Right forelimb (tissue), 1 donor: ENCODE measurements around the gene QKI.

Experiments used
- DNase-seq: peaks from one replicate; pipeline ENCODE4 v3.0.0-alpha.2; 2018

QKI gene

GRCh38 chr6:163490826-163491577, 76.5 kb downstream of the QKI start:
- DNase-seq: no peak

DNA sequence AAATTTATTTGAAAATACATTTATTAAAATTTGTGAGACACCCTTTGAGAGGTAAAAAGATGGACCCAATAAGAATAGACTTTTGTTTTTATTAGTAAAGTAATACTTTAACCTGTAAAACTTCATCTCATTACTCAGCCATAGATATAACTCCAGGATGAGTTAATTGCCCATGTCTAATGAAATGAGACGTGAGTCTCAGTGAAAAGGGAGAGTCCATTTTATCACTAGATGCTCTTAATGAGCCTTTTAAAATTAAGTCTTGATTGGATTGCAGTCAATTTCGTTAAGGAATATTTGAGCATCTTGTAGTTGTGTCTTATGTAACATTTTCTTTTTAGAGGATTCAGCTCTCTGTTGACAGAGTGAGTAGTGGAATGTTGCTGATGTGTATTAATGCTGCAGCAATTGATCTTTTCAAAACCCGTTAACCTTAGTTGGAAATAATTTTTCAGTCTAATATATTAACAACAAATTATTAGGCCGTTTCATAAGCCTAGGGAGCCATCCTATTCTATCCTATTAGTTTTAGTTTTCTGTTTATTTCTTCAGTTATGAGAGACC, 77.3 kb downstream of the QKI start:
- no peak for DNase-seq

GRCh38 chr6:163494279-163494727, 79.8 kb downstream of the QKI start:
- DNase-seq: no peak

GRCh38 chr6:163496205-163496604, 81.7 kb downstream of the QKI start:
- DNase-seq: no peak

GRCh38 chr6:163500105-163500504, 85.6 kb downstream of the QKI start:
- no peak for DNase-seq

GRCh38 chr6:163501026-163501425, 86.5 kb downstream of the QKI start:
- no peak for DNase-seq

- DNase-seq: no peak
Measured at GRCh38 chr6:163501439-163501838, 86.9 kb downstream of the QKI start.

GRCh38 chr6:163504984-163505640, 90.6 kb downstream of the QKI start:
- DNase-seq: no peak

GRCh38 chr6:163507965-163508364, 93.4 kb downstream of the QKI start:
- no peak for DNase-seq

DNA sequence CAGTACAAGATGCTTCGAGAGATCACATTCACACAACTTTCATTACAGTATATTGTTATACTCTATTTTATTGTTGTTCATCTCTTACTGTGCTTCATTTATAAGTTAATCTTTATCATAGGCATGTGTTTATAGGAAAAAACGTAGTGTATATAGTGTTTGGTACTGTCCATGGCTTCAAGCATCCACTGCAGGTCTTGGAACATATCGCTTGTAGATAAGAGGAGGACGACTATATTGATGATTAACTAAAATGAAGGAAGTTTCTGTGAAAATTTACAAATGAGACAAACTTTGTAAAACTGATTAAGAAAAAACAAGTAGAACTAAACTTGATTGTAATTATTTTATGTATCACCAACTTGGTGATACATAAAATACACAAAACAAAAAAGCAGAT, 98.5 kb downstream of the QKI start:
- no peak for DNase-seq

GRCh38 chr6:163513570-163514166, 99.2 kb downstream of the QKI start:
- DNase-seq: no peak

GRCh38 chr6:163516908-163517307, 102.4 kb downstream of the QKI start:
- DNase-seq: no peak

GRCh38 chr6:163520956-163521355, 106.4 kb downstream of the QKI start:
- no peak for DNase-seq

GRCh38 chr6:163522033-163522432, 107.5 kb downstream of the QKI start:
- DNase-seq: no peak

GRCh38 chr6:163525926-163526325, 111.4 kb downstream of the QKI start:
- DNase-seq: no peak

- DNase-seq: no peak
Measured at GRCh38 chr6:163526346-163526745, 111.8 kb downstream of the QKI start.

DNA sequence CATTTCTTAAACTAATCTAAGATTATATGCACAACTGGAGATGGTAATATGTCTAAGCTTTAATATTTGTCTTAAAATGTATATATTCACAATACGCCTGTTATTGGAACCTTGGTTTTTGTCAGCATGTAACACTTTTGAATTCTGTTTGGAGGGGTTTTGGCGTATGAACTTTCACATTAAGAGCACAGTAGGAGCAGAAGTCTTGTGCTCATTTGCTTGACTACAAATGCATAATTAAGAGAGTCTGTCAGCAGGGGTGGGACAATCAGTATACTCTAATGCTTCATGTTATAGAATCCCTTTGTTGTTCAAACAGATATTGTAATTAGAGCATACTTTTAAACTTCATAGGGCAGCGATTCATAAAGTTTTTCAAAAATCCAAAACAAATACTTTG, 112.8 kb downstream of the QKI start:
- no peak for DNase-seq

- DNase-seq: no peak
Measured at GRCh38 chr6:163529605-163530004, 115.1 kb downstream of the QKI start.

DNA sequence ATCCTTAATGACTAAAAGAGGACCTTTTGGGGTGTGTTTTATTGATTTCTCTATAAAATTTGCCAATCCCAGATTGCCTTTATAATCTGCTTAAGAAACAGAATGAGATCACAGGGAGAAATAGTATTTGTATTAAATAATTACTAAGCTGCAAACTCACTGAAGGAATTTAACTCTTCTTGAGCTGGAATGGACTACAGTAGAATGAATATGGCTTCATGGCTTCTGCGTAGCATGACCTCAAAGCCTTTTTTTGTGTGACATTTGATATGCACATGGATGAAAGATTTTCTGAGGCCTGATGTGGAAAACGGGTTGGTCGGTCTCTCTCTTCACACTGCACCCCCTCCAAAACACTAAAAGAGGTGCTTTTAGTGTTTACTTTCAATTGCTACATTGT, 115.9 kb downstream of the QKI start:
- no peak for DNase-seq

DNA sequence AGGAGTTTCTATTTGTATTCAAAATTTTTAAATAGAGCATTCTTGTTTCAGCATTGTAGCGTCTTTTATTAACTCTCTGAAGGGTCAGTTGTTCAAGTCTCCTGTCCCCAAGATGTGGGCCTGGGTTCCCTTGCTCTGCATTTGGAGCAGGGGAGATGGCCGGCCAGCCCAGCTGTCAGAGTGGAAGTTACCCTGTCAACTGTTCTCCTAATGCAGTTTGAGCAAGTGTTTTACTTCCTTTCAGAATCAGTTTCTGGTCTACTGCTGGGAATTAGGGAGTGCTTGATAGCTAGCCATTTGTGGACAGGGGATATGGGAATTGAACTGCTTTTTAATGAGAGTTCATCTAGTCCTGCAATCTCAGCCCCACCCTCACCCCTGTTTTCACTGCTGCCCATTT, 116.6 kb downstream of the QKI start:
- DNase-seq: no peak

- DNase-seq: no peak
Measured at GRCh38 chr6:163532526-163533078, 118.1 kb downstream of the QKI start.

- DNase-seq: no peak
Measured at GRCh38 chr6:163533443-163533842, 118.9 kb downstream of the QKI start.

- no peak for DNase-seq
Measured at GRCh38 chr6:163536770-163537169, 122.3 kb downstream of the QKI start.

DNA sequence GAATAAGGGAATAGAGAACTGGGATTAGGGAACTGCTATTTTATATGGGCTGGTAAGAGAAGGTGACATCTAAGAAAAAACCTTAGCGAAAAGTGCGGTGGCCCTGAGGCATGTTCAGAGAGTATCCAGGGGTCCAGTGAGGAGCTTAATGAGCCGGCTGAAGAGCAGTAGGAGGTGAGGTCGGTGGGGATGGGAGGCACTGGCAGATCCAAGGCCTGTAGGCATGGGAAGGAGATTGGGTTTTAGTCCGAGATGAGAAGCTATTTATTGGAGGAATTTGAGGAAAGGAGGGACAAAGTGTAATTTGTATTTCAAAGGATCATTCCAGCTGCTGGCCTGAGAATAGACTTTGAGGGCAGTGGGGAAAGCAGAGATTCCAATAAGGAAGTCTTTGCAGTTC, 123.8 kb downstream of the QKI start:
- no peak for DNase-seq
